Measurements from ENCODE around the gene SMIM41.

GRCh38 chr12:52032804-52033445 lies 46.6 kb upstream of the SMIM41 start:
- TF ChIP-seq GATA3 (IDR thresholded peaks at IDR 0.05; ENCODE audit: low read depth, low read length), result no peak
- TF ChIP-seq GATA2 (IDR thresholded peaks at IDR 0.05; ENCODE audit: low read depth, low read length), result peak; percentile 67
